ENCODE measurements around the gene CASK. TPM values are rescaled to one million over a fixed set of nuclear protein-coding genes. Genes with fewer than 3 reads are reported as not detected.
"Not testable (repeated sequence)": the region's sequence is repeated elsewhere in the genome, so short reads cannot be mapped to it uniquely, and the experiment has no call there.

The CASK gene
- total RNA-seq, 2 experiments from 2014 or later: 18.2 to 20.2 TPM

DNA sequence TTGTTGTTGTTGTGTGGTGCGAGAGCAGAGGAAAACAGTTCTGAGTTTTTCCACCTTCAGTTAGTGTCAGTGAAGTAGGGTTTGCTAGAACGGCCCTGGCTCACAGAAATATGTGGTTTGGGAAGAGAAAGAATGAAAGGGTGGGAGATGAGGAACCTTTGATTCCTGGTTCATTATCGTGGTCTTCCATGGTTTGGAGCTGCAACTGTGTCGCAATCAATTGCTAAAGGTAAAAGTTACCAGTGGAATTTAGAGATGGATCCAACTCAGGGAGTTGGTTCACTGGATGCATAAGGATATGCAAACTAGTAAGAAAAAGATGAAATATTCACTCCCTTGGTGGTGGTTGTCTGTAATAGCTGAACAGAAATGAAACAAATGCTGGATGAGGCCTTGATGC is 270.2 kb downstream of the CASK start:
- POLR2A ChIA-PET: no interaction called here
- intact Hi-C loops (cut with micrococcal nuclease): no loop called here
- DNase-seq (no peak), ATAC-seq (no peak)
- CTCF ChIA-PET: no interaction called here
- peak overlapping the region; percentile 46 for H3K27ac Mint-ChIP-seq
- no peaks in the 10 kb centered on the region for H3K4me1 Mint-ChIP-seq (ENCODE audit: low read depth)
- H3K9me3 Mint-ChIP-seq: peaks cover 4% of the 10 kb centered on the region
- H3K4me3 Mint-ChIP-seq: no peak overlapping the region
- TF ChIP-seq, protein P1, sequence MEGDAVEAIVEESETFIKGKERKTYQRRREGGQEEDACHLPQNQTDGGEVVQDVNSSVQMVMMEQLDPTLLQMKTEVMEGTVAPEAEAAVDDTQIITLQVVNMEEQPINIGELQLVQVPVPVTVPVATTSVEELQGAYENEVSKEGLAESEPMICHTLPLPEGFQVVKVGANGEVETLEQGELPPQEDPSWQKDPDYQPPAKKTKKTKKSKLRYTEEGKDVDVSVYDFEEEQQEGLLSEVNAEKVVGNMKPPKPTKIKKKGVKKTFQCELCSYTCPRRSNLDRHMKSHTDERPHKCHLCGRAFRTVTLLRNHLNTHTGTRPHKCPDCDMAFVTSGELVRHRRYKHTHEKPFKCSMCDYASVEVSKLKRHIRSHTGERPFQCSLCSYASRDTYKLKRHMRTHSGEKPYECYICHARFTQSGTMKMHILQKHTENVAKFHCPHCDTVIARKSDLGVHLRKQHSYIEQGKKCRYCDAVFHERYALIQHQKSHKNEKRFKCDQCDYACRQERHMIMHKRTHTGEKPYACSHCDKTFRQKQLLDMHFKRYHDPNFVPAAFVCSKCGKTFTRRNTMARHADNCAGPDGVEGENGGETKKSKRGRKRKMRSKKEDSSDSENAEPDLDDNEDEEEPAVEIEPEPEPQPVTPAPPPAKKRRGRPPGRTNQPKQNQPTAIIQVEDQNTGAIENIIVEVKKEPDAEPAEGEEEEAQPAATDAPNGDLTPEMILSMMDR (IDR thresholded peaks at IDR 0.05): no peak
- peaks cover 50% of the 10 kb centered on the region for H3K36me3 Mint-ChIP-seq (ENCODE audit: low read depth)
- H3K27me3 Mint-ChIP-seq: no peaks in the 10 kb centered on the region

DNA sequence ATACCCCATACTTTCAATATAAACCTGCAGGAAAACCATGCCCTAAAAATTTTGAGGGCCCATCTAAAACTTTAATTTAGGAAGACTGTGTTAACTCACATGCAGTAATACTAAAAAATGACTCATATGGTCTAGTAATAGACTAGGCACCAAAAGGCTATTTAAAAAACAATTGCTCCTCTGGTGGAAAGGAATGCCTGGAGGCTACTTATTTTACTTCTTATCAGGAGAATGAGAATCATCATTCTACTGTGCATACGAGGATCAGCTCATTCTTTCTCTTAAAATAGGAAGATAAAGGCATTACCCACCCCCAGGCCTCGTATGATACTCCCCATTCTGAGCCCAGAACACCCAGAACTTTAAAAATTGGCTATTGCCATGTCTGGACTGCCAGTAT is 277.2 kb downstream of the CASK start:
- intact Hi-C loops (cut with micrococcal nuclease); H3K4me1 Mint-ChIP-seq (ENCODE audit: low read depth): not testable (repeated sequence)
- peaks cover 40% of the 10 kb centered on the region for H3K36me3 Mint-ChIP-seq (ENCODE audit: low read depth)

DNA sequence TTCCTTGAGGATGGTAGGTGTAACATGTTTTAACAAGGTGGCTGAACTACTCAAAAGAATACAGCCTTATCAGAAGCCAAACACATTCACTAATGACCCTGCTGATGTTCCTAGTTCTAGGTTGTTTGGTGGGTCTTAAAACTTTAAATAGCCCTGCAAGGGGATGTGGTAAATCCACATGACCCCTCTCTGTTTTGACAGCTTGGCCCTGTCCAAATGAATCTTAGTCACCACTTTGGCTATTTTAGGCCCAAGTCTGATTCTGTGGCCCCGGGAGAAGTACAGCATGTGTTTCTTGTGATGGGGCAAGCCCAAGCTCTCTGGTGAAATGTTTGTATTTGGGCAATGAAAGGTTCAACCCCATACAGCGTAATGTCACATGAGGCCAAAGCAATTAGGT is 289.1 kb downstream of the CASK start:
- DNase-seq: no peak
- POLR2A ChIA-PET: no interaction called here
- H3K36me3 Mint-ChIP-seq (ENCODE audit: low read depth): peaks cover 8% of the 10 kb centered on the region
- no peak overlapping the region for H3K27ac Mint-ChIP-seq
- TF ChIP-seq, protein P1 (IDR thresholded peaks at IDR 0.05): no peak
- intact Hi-C loops (cut with micrococcal nuclease): no loop called here
- no peak for ATAC-seq
- CTCF ChIA-PET: no interaction called here
- H3K4me3 Mint-ChIP-seq: no peak overlapping the region
- peaks cover 5% of the 10 kb centered on the region for H3K4me1 Mint-ChIP-seq (ENCODE audit: low read depth)
- H3K27me3 Mint-ChIP-seq: no peaks in the 10 kb centered on the region
- H3K9me3 Mint-ChIP-seq: no peaks in the 10 kb centered on the region

More for the DNA sequence above, 277.2 kb downstream of the CASK start:
- DNase-seq, POLR2A ChIA-PET, H3K27me3 Mint-ChIP-seq, CTCF ChIA-PET, H3K27ac Mint-ChIP-seq, ATAC-seq, H3K9me3 Mint-ChIP-seq, H3K4me3 Mint-ChIP-seq: not testable (repeated sequence)

- TF ChIP-seq, protein P1 (IDR thresholded peaks at IDR 0.05): no peak
Observed at GRCh38 chrX:41630091-41630490, 293.3 kb downstream of the CASK start.

GRCh38 chrX:41629539-41629938 is 293.8 kb downstream of the CASK start:
- TF ChIP-seq, protein P1 (IDR thresholded peaks at IDR 0.05): no peak
- no peaks in the 10 kb centered on the region for H3K27me3 Mint-ChIP-seq
- peaks cover 5% of the 10 kb centered on the region for H3K4me1 Mint-ChIP-seq (ENCODE audit: low read depth)
- no peak overlapping the region for H3K4me3 Mint-ChIP-seq
- ChIA-PET POLR2A (no interaction called here), CTCF (no interaction called here)
- ATAC-seq: no peak
- DNase-seq: no peak
- no peak overlapping the region for H3K27ac Mint-ChIP-seq
- no peaks in the 10 kb centered on the region for H3K9me3 Mint-ChIP-seq
- peaks cover 7% of the 10 kb centered on the region for H3K36me3 Mint-ChIP-seq (ENCODE audit: low read depth)
- intact Hi-C loops (cut with micrococcal nuclease): no loop called here

More at GRCh38 chrX:41630091-41630490, 293.3 kb downstream of the CASK start:
- H3K36me3 Mint-ChIP-seq (ENCODE audit: low read depth): peaks cover 5% of the 10 kb centered on the region
- H3K27me3 Mint-ChIP-seq: no peaks in the 10 kb centered on the region
- intact Hi-C loops (cut with micrococcal nuclease): no loop called here
- H3K4me3 Mint-ChIP-seq: no peak overlapping the region
- ChIA-PET CTCF (no interaction called here), POLR2A (no interaction called here)
- DNase-seq (no peak), ATAC-seq (no peak)
- H3K9me3 Mint-ChIP-seq: no peaks in the 10 kb centered on the region
- H3K27ac Mint-ChIP-seq: no peak overlapping the region
- H3K4me1 Mint-ChIP-seq (ENCODE audit: low read depth): peaks cover 5% of the 10 kb centered on the region

DNA sequence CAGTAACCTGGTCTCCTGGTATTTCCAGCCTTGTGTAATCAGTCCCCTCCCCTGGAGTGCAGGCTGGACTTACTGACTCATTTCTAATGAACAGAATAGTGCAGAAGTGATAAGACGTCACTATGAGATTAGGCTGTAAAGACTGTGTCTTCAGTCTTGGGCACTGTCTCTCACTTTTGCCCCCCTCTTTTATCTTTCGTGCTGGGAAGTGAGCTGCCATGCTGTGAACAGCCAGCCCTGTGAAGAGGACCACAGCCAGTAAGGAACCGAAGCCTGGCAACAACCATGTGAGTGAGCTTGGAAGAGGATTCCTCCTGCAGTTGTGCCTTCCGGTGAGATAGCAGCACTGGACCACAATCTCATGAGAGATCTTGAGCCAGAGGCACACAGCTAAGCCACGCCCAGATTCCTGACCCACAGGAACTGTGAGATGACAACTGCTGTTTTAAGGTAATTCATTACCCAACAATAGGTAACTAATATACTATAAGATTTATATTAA is 302.1 kb downstream of the CASK start:
- H3K4me1 Mint-ChIP-seq (ENCODE audit: low read depth): peaks cover 2% of the 10 kb centered on the region
- ATAC-seq: no peak
- intact Hi-C loops (cut with micrococcal nuclease): no loop called here
- TF ChIP-seq, protein P1 (IDR thresholded peaks at IDR 0.05): no peak
- POLR2A ChIA-PET: no interaction called here
- no peaks in the 10 kb centered on the region for H3K9me3 Mint-ChIP-seq
- H3K27me3 Mint-ChIP-seq: no peaks in the 10 kb centered on the region
- H3K36me3 Mint-ChIP-seq (ENCODE audit: low read depth): peaks cover 11% of the 10 kb centered on the region
- CTCF ChIA-PET: no interaction called here
- DNase-seq: no peak
- H3K4me3 Mint-ChIP-seq: no peak overlapping the region
- H3K27ac Mint-ChIP-seq: no peak overlapping the region

Measured in activated CD8-positive, alpha-beta T cell treated with anti-CD3 and anti-CD28 coated beads for 36 hours (primary cell).